GM12801 (cell line): ENCODE data around the gene PLIN1.

Experiments
- TF ChIP-seq, protein P1 (sequence below): IDR thresholded peaks from one replicate; pipeline ENCODE4 v1.5.1; 2011; ENCODE audit warnings: control low read depth; ENCODE audit not compliant: insufficient read length; ENCODE audit errors: extremely low read depth

Gene PLIN1

DNA sequence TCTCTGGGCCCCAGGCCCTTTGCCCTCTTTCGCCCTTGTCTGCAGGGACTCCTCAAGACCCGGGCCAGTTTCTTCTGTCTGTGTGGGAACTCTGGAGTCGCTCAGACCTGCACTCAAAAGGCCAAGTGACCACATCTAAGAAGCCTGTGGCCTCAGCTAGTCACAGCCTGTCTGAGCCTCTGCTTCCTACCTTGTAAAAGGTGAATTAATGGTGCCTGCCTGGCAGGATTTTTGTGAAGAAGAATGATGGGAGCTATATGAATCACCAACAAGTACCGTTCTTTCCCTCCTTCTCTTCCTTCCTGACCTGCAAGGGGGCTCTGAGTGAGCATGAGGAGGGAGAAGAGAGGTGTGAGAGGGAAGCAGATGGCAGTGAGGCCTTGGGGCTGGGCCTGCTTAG is 7.5 kb downstream of the PLIN1 start:
- TF ChIP-seq, protein P1, sequence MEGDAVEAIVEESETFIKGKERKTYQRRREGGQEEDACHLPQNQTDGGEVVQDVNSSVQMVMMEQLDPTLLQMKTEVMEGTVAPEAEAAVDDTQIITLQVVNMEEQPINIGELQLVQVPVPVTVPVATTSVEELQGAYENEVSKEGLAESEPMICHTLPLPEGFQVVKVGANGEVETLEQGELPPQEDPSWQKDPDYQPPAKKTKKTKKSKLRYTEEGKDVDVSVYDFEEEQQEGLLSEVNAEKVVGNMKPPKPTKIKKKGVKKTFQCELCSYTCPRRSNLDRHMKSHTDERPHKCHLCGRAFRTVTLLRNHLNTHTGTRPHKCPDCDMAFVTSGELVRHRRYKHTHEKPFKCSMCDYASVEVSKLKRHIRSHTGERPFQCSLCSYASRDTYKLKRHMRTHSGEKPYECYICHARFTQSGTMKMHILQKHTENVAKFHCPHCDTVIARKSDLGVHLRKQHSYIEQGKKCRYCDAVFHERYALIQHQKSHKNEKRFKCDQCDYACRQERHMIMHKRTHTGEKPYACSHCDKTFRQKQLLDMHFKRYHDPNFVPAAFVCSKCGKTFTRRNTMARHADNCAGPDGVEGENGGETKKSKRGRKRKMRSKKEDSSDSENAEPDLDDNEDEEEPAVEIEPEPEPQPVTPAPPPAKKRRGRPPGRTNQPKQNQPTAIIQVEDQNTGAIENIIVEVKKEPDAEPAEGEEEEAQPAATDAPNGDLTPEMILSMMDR, result no peak

DNA sequence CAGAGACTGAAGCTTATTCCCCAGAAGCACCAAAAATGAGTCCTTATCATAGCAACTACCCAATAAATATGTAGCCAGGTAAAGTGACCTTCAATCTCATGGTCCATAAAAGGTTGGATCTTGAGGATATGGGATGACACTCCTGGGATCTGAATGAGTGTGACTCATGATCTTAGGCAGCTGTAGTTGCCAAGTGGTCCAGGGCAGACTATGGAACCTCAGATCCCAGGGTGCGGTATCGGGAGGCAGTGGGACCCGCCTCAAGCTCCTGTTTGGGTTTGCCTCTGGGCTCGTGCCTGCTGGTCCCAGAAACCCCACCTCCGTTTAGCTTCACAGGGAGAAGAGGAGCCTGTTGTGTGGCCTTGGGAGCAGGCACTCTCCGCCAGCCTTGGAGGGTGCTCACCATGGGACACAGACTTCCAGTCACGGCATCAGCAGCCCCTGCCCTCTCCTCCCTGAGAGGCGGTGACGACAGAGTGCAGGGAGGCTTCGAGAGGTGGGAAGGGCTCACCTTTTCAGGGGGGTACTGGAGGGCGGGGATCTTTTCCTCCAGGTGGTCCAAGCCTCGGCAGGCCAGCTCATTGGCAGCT is 8.1 kb downstream of the PLIN1 start:
- TF ChIP-seq, protein P1, result no peak

DNA sequence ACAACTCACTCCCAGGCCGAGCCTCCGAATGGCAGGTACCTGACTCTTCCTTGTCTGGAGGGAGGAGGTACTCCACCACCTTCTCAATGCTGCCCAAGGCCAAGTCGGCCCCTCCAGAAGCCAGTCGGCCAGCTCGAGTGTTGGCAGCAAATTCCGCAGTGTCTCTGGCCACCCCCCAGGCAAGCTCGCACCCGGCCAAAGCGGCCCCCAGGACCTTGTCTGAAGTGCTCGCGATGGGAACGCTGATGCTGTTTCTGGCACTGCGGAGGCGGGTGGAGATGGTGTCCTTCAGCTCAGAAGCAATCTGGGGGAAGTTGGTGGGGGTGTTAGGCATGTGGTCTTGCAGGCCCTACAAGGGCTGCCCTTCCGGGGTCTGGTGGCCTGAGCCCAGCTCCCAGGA is 9.2 kb downstream of the PLIN1 start:
- TF ChIP-seq, protein P1, result no peak

DNA sequence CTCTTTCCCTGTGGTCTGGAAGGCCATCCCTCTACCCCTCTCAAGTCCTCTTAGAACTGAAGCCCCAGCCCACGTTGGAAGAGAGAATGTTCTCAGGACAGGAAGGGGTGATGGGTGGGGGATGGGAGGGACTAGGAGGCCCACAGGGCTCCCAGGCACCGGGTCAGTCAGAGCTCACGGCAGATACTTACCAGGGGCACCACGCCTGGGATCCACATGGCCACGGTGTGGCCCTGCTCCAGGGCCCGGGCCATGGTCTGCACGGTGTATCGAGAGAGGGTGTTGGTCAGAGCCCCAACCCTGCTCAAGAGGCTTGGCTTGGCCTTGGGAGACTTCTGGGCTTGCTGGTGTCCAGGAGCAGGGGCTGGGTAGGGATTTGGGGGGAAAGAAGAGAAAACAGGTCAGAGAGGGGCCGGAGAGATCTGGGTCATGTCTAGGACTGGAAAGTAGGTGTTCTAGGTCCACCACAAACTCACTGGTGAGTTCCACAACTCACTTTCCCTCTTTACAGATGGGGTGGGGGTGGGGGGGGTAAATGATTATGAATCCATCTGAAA is 9.8 kb downstream of the PLIN1 start:
- TF ChIP-seq, protein P1, result no peak

DNA sequence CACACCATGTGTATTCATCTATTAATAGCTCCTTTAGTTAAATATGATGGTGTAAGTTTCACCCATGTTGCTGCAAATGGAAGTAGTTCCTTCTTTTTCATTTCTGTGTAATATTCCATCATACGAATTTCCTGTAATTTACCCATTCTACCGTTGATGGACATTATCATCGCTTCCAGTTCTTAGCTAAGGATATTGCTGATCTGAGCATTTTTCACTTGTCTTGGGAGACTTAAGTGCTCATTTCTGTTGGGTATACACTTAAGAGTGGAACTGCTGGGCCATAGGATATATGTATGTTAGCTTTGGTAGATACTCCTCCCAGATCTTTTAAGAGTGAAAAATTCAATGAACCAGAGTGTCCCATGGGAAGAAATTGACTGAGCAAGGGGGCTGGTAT is 11.0 kb downstream of the PLIN1 start:
- TF ChIP-seq, protein P1, result no peak

DNA sequence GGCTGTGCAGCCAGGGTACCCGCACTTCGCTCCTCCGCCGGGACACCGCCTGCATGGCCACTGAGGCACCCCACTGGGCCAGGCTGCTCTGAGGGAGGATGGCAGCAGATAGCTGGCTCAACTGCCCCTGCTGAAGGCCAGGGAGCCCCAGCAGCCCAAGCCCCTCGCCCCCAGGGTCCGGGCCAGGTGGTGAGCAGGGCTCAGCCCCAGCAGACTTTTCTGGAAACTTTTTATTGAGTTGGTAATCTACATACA is 11.5 kb downstream of the PLIN1 start:
- TF ChIP-seq, protein P1, result no peak

DNA sequence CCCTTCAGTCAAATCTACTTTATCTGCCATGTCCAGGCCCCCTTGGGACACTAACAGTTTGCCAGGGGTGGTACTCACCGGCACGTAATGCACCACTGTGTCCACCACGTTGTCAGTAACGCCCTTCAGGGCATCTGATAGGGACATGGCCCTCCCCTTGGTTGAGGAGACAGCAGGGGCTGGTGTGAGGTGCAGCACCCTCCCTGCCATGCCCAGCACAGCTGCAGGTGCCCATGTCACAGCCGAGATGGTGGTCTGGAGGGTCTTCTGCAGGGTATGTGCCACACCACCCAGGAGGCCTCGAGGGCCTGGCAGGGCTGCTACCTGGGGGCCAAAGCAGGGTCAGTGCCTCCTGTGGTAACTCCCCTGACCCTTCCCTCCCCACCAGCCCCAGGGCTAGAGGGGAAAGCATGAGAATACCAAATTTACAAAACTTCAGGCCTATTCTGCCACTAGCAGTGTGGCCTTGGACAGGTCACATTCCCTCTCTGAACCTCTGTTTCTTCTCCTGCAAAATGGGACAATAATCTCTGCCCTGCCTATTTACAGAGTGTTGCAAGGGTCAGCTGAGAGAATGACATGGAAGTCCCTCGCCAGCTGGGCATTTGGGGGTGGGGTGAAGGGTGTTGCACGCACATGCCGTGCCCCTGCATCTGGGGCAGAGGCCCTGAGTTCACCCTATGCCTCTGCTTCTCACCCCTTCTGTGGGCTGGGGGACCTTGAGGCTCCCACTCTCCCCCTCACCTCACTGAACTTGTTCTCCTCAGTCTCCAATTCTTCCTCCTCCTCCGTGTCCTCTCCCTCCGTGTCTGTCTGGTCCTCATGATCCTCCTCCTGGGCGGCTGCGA is 12.1 kb downstream of the PLIN1 start:
- TF ChIP-seq, protein P1, result no peak
